Mesendoderm (in vitro differentiated cells): ENCODE measurements around the gene HSPA12B. TPM values are rescaled to one million over a fixed set of nuclear protein-coding genes. Genes with fewer than 3 reads are reported as not detected.

ENCODE experiments used
- DNase-seq: peaks from one replicate; pipeline ENCODE4 v3.0.0; 2013
- H2AK5ac ChIP-seq: 2 replicates; pipeline ENCODE4 v1.6.1; 2013; ENCODE audit warnings: low read length, inconsistent platforms
- H2BK120ac ChIP-seq: 2 replicates; pipeline ENCODE4 v1.6.1; 2013; ENCODE audit warnings: low read depth, mild to moderate bottlenecking, low read length, moderate library complexity, mixed read lengths
- H2BK15ac ChIP-seq: replicated peaks from 2 replicates; pipeline ENCODE4 v1.6.1; 2013; ENCODE audit warnings: low read depth, mild to moderate bottlenecking, moderate library complexity
- H2BK5ac ChIP-seq: 2 replicates; pipeline ENCODE4 v1.6.1; 2013; ENCODE audit warnings: low read length, inconsistent platforms
- H3K18ac ChIP-seq: 2 replicates; pipeline ENCODE4 v1.6.1; 2013; ENCODE audit warnings: mild to moderate bottlenecking, low read length, mixed read lengths
- H3K23ac ChIP-seq: one replicate; pipeline ENCODE4 v1.6.1; 2013; ENCODE audit warnings: low read length
- H3K27ac ChIP-seq: 2 replicates; pipeline ENCODE4 v1.5.1; 2013; ENCODE audit warnings: low read depth, mild to moderate bottlenecking, inconsistent platforms, low read length, moderate library complexity
- H3K27me3 ChIP-seq: 2 replicates; pipeline ENCODE4 v1.6.1; 2013; ENCODE audit warnings: low read length, control low read depth, mild to moderate bottlenecking, inconsistent platforms; ENCODE audit not compliant: insufficient read depth, poor library complexity
- H3K36me3 ChIP-seq: 2 replicates; pipeline ENCODE4 v1.6.1; 2013; ENCODE audit warnings: low read length, inconsistent platforms; ENCODE audit not compliant: control insufficient read depth, insufficient read depth
- H3K4ac ChIP-seq: one replicate; pipeline ENCODE4 v1.6.1; 2013; ENCODE audit warnings: low read depth, mild to moderate bottlenecking, low read length, moderate library complexity
- H3K4me1 ChIP-seq: 2 replicates; pipeline ENCODE4 v1.6.1; 2013; ENCODE audit warnings: low read depth, low read length, inconsistent platforms; ENCODE audit not compliant: control insufficient read depth
- H3K4me2 ChIP-seq: 2 replicates; pipeline ENCODE4 v1.6.1; 2013; ENCODE audit warnings: low read length
- H3K4me3 ChIP-seq: 2 replicates; pipeline ENCODE4 v1.5.1; 2013; ENCODE audit warnings: mild to moderate bottlenecking, low read length
- H3K56ac ChIP-seq: one replicate; pipeline ENCODE4 v1.6.1; 2013; ENCODE audit warnings: low read length
- H3K79me1 ChIP-seq: 2 replicates; pipeline ENCODE4 v1.6.1; 2013; ENCODE audit warnings: low read length, inconsistent platforms
- H3K79me2 ChIP-seq: 2 replicates; pipeline ENCODE4 v1.6.1; 2013; ENCODE audit warnings: mild to moderate bottlenecking, low read length; ENCODE audit not compliant: control insufficient read depth, insufficient read depth
- H3K9ac ChIP-seq: 2 replicates; pipeline ENCODE4 v1.6.1; 2013; ENCODE audit warnings: low read length, inconsistent platforms
- H4K5ac ChIP-seq: one replicate; pipeline ENCODE4 v1.6.1; 2013; ENCODE audit warnings: low read length
- H4K8ac ChIP-seq: one replicate; pipeline ENCODE4 v1.6.1; 2013; ENCODE audit warnings: low read depth, mild to moderate bottlenecking, control low read depth, low read length, moderate library complexity
- WGBS: extraction: QIAGEN DNeasy Blood & Tissue Kit; methylation state at CpG from one replicate; pipeline ENCODE4 v1.1.7; 2013; ENCODE audit warnings: low lambda C conversion rate, missing lambda C conversion rate; ENCODE audit not compliant: insufficient coverage; ENCODE audit errors: extremely low coverage; 5-methylcytosine and 5-hydroxymethylcytosine counted together
- polyA plus RNA-seq, 2 experiments: library from polyadenylated mRNA; stranded (reverse); fragments of 200-250 nt; gene quantifications; one replicate each; pipeline ENCODE4 v1.2.3, GENCODE V29; 2013

HSPA12B gene
- 1.3 TPM for polyA plus RNA-seq (2013, experiment 1 of 2)
- 1.1 TPM for polyA plus RNA-seq (2013, experiment 2 of 2)

- Histone ChIP-seq H3K4me3 (peak within 1 kb of the TSS; percentile 26), H3K36me3 (no peaks in the 10 kb centered on the region), H3K27me3 (no peaks in the 10 kb centered on the region), H3K27ac (no peak within 1 kb of the TSS), H3K9ac (peak within 1 kb of the TSS; percentile 74), H4K8ac (peak within 1 kb of the TSS; percentile 44), H2BK5ac (no peak within 1 kb of the TSS), H3K79me2 (no peaks in the 10 kb centered on the region), H3K4me2 (peak within 1 kb of the TSS; percentile 59), H3K56ac (peak within 1 kb of the TSS; percentile 85), H2AK5ac (no peak within 1 kb of the TSS), H3K23ac (peak within 1 kb of the TSS; percentile 96), H2BK120ac (no peak within 1 kb of the TSS), H4K5ac (no peak within 1 kb of the TSS), H3K18ac (peak within 1 kb of the TSS; percentile 72), H2BK15ac (no peak within 1 kb of the TSS), H3K79me1 (no peaks in the 10 kb centered on the region), H3K4ac (peak within 1 kb of the TSS; percentile 61), H3K4me1 (peaks cover 2% of the 10 kb centered on the region)
- peak; percentile 53 for DNase-seq
- no CpG with 5 or more reads among the region's 67 CpGs for WGBS
Observed at GRCh38 chr20:3732327-3733118, at the start of gene HSPA12B. Gene HSPA12B, plus strand, starts transcription at chr20:3732685. Its CDS starts 5,990 bp downstream, at chr20:3738675.

- no peak overlapping the region for H2BK120ac ChIP-seq
- no peak overlapping the region for H3K9ac ChIP-seq
- no peak overlapping the region for H3K4me3 ChIP-seq
- no peak overlapping the region for H3K23ac ChIP-seq
- no peaks in the 10 kb centered on the region for H3K4me1 ChIP-seq
- H4K5ac ChIP-seq = no peak overlapping the region
- H3K27ac ChIP-seq = no peak overlapping the region
- no peak for DNase-seq
- no peak overlapping the region for H3K18ac ChIP-seq
- no peaks in the 10 kb centered on the region for H3K27me3 ChIP-seq
- no peak overlapping the region for H2BK5ac ChIP-seq
- no peaks in the 10 kb centered on the region for H3K79me1 ChIP-seq
- no peak overlapping the region for H2AK5ac ChIP-seq
- no peak overlapping the region for H2BK15ac ChIP-seq
- H3K79me2 ChIP-seq = no peaks in the 10 kb centered on the region
- H4K8ac ChIP-seq = no peak overlapping the region
- no CpG with 5 or more reads among the region's 7 CpGs for WGBS
- H3K56ac ChIP-seq = no peak overlapping the region
- H3K4me2 ChIP-seq = no peak overlapping the region
- no peak overlapping the region for H3K4ac ChIP-seq
- H3K36me3 ChIP-seq = no peaks in the 10 kb centered on the region
Observed at GRCh38 chr20:3685341-3685740, 47.1 kb upstream of the HSPA12B start.

- Histone ChIP-seq H3K79me2 (no peaks in the 10 kb centered on the region), H3K4me2 (no peak overlapping the region), H3K18ac (no peak overlapping the region), H3K23ac (no peak overlapping the region), H3K27ac (no peak overlapping the region), H3K27me3 (no peaks in the 10 kb centered on the region), H2BK120ac (no peak overlapping the region), H3K4ac (no peak overlapping the region), H2BK5ac (no peak overlapping the region), H2BK15ac (no peak overlapping the region), H3K4me1 (no peaks in the 10 kb centered on the region), H4K5ac (no peak overlapping the region), H3K4me3 (no peak overlapping the region), H4K8ac (no peak overlapping the region), H3K56ac (no peak overlapping the region), H3K9ac (no peak overlapping the region), H2AK5ac (no peak overlapping the region), H3K36me3 (no peaks in the 10 kb centered on the region), H3K79me1 (no peaks in the 10 kb centered on the region)
- no peak for DNase-seq
- no CpG with 5 or more reads among the region's 7 CpGs for WGBS
Observed at GRCh38 chr20:3686421-3686820, 46.1 kb upstream of the HSPA12B start.

- WGBS = no CpG with 5 or more reads among the region's 9 CpGs
- H3K56ac ChIP-seq = no peak overlapping the region
- no peak for DNase-seq
- H2BK15ac ChIP-seq = no peak overlapping the region
- H2BK120ac ChIP-seq = no peak overlapping the region
- no peak overlapping the region for H4K5ac ChIP-seq
- H2BK5ac ChIP-seq = no peak overlapping the region
- no peaks in the 10 kb centered on the region for H3K4me1 ChIP-seq
- no peak overlapping the region for H4K8ac ChIP-seq
- H3K36me3 ChIP-seq = no peaks in the 10 kb centered on the region
- H3K4ac ChIP-seq = no peak overlapping the region
- H3K79me1 ChIP-seq = no peaks in the 10 kb centered on the region
- no peak overlapping the region for H3K4me3 ChIP-seq
- H3K27me3 ChIP-seq = no peaks in the 10 kb centered on the region
- no peak overlapping the region for H3K27ac ChIP-seq
- no peak overlapping the region for H3K9ac ChIP-seq
- no peak overlapping the region for H3K18ac ChIP-seq
- H2AK5ac ChIP-seq = no peak overlapping the region
- H3K4me2 ChIP-seq = no peak overlapping the region
- no peaks in the 10 kb centered on the region for H3K79me2 ChIP-seq
- H3K23ac ChIP-seq = no peak overlapping the region
Observed at GRCh38 chr20:3686867-3687321, 45.6 kb upstream of the HSPA12B start.

- Histone ChIP-seq H3K79me2 (no peaks in the 10 kb centered on the region), H2AK5ac (no peak overlapping the region), H3K23ac (no peak overlapping the region), H3K79me1 (no peaks in the 10 kb centered on the region), H4K5ac (no peak overlapping the region), H2BK15ac (no peak overlapping the region), H3K27me3 (no peaks in the 10 kb centered on the region), H3K4ac (no peak overlapping the region), H3K36me3 (no peaks in the 10 kb centered on the region), H3K18ac (no peak overlapping the region), H3K4me3 (no peak overlapping the region), H4K8ac (no peak overlapping the region), H3K9ac (no peak overlapping the region), H3K27ac (no peak overlapping the region), H2BK5ac (no peak overlapping the region), H2BK120ac (no peak overlapping the region), H3K56ac (no peak overlapping the region), H3K4me1 (no peaks in the 10 kb centered on the region), H3K4me2 (no peak overlapping the region)
- no CpG with 5 or more reads among the region's 2 CpGs for WGBS
- peak; percentile 74 for DNase-seq
Observed at GRCh38 chr20:3687655-3688054, 44.8 kb upstream of the HSPA12B start.
